Measurements from ENCODE around the gene ARID3C. TPM values are rescaled to one million over a fixed set of nuclear protein-coding genes. Genes with fewer than 3 reads are reported as not detected.

The ARID3C gene
- total RNA-seq, 1 experiment from 2014 or later: 0.21 TPM

DNA sequence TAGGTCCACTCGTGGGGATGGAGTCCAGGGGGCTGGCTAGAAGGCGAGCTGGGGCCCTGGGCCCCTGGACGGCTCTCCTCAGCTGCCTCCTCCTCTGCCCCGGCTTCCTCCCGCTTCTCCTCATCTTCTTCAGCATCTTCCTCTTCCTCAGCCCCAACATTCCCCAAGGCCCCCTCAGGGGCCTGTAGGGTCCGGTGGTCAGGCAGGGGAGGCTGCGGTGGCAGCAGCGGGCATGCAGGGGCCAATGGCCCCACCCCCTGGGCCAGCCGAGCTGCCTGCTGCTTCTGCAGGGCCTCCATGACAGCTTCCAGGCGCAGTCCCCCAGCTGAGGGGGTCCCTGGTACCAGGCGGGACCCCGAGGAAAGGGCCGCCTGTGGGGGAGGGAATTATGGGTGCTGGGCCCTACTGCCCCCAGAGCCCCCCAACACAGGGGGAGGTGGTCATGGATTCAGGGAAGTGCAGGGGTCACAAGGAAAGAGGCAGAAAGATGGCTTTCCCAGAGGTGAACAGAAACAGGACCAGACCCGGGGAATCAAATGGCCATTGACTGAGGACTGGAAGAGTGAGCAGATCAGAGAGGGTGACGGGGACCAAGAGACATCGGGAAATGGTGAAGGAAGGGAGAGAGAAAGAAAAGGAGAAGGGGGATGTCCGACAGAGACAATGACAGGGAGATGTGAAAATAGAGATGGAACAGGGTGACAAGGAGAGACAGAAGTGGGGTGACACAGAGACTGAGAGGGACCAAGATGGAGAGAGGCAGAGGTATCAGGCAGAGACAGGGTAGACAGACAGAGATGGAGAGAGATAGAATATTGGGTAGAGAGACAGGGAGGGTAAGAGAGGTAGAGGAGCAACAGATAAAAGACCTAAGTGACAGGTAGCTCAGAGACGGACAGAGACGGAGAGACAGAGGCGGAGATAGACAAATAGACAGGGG is 880 bp downstream of the ARID3C start:
- no peak for DNase-seq (ENCODE audit: low spot score)

DNA sequence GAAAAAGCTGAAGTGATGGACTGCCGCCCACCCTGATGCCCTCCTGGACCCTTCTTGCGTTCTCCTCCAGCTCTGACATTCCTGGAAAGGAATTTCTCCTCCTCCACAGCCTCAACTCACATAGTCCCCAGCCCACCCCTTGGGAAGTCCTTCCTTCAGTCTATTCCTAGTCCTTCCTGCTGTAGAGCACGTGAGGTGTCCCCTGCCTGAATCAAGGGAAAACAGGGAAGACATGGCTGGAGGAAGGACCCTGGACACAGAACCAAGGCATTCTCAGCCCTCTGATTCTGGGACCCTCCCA is 3.7 kb downstream of the ARID3C start:
- no peak for DNase-seq (ENCODE audit: low spot score)

DNA sequence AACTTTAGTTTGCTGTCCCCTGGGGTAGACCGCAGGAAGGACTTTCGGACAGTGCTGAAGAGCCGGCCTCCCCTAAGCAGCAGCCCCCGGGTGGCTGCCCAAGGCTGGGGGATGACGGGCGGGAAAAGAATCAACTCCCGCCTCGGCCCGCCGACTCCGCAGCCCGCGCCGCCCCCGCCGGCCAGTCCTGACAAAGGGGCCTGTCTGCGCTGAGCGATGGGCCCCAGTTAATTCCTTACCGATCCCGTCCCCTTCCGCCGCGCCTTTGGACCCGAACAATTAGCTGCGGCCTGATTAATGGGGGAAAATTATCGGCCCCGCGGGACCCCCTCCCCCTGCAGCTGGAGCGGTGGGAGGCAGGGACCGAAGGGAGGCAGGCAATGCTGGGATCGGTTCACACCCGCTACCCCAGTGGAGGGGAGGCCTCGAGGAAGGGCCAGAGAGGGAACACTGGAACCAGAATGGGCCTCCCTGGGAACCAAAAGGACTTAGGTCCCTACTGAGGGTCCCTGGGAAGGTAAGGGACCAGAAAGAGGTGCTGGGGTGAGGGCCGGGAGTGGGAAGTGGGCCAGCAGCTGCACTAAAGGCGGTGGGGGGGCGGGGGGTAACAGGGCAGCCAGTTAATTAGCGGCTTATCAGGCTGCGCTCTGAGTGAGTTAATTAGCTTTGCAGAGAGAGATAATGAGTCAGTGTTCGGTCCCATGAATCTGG is 4.2 kb downstream of the ARID3C start:
- DNase-seq (ENCODE audit: low spot score): no peak

DNA sequence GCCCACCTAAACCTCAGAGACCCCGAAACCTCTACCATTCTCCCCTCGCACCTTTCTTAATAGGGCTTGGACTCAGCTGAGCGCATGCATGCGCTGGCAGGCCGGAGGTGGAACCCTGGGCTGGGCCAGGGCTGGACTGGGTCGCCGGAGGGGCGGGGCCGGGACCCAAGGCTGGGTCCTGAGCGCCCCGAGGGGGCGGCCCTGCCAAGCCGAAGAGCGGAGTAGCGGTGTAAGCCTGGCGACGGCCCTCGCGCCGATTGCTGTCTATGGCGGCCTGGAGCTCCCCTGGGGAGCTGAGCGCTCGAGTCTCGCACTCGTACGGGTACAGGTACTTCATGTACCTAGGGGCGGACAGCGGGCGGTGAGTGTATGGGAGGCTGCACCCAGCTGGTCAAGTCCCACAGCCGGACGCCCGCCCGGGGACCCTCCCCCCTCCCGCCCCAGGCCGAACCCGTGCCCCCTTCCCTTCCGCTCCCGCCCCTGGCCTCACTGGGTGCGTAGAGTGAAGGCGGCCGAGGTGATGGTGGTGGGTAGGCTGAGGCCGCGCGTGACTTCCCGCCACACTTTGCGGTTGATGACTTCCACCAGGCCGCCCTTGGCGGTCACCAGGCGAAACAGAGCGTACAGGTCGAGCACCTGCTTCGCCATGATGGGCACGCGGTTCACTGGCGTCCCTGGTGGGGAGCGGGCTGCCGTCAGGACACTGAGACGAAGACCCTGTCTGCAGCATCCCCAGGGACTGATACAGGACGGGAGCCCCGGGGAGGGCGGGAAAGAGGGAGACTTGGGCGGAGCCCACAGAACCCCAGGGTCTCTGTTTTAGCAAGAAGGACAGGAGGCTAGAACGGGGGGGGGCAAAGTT is 5.3 kb downstream of the ARID3C start:
- DNase-seq (ENCODE audit: low spot score): no peak

DNA sequence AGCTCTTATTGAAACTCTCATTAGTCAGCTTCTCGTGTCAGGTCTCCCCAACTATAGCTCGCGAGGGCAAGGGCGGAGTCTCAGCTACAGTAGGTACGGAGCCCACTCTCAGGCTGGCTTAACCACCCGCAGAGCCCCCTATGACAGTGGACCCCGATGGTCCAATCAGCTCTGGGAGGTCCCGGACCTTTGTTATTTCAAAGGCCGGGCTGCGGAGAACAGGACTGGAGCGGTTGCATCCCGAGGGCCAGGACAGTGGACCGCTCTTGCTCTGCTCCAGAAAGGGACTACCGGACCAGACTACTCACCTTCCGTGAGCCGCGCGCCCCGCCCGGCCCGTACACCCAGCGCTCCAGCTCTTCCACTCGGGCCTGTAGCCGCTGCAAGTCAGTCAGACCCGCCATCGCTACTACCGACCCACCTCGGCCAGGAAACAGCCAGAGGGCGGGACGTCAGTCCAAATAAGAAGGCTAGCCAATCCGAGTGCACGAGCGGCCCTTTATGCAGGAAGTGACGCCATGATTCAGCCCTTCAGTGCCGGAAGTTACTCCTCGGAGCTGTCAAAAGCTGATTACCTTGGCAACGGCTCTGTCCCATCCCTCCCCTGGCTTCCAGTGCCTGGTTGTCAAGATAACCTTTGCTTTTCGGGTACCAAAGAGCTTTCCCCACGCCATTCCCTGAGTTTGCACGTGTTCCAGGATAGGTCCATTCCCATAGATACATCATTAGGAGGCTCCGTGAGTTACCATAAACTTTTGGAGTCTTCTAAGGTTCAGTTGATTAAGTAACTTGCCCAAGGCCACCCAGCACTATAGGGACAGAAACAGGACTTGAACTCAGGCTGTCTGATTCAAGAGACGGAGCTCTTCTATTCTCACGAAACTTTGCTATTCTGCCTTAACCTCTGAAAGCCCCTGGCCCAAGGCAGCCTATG is 8.5 kb downstream of the ARID3C start, which contains the start of gene DCTN3:
Gene DCTN3, minus strand, starts transcription at position 435 of the 934 bp plus-strand sequence. Its CDS starts 31 bp downstream, at position 404.
- DNase-seq (ENCODE audit: low spot score): peak; percentile 98

DNA sequence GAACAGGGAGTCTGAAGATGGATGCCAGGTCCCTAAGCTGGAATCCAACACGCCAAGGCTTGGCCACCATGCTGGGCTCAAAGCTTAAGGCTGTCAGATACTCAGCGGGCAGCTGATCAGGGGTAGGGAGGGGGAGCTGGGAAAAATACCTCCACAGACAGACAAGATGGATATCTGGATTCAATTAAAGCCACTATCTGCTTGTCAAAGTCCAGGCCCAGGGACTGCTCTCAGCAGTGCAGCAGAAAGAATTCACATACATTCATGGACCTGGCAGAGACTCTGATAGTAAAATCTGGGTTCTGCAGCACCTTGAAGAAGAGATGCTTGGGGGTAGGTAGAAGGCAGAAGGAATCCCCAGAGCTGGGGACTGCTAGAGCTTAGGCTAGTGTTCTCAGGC is 13.7 kb downstream of the ARID3C start:
- no peak for DNase-seq (ENCODE audit: low spot score)

DNA sequence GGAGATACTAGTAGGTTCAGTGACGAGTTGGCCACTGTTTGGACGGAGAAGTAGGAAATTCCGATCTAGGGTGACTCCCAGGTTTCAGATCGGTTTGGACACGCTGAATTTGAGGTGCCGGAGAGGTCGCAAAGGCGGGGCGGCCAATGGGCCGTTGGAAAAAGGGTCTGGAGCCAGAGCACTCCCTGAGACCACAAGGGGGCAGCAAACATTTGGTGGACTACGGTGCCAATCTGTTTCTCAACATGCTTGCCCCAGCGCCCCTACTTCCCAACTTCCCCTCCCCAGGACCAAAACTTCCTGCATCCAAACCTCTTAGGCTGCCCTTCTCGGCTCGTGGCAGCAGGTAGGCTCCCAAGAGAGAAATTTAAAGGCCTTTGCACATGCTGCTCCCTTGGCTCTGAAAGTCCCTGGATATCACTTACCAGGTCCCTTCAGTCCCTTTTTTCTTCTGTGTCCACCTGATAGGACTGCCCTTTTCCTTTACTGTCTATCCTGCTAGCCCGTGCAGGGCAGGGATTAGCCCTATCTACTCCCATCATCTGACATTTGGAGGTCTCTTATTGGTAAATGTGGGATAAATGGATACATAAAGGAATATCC is 16.0 kb downstream of the ARID3C start:
- DNase-seq (ENCODE audit: low spot score): peak; percentile 77

DNA sequence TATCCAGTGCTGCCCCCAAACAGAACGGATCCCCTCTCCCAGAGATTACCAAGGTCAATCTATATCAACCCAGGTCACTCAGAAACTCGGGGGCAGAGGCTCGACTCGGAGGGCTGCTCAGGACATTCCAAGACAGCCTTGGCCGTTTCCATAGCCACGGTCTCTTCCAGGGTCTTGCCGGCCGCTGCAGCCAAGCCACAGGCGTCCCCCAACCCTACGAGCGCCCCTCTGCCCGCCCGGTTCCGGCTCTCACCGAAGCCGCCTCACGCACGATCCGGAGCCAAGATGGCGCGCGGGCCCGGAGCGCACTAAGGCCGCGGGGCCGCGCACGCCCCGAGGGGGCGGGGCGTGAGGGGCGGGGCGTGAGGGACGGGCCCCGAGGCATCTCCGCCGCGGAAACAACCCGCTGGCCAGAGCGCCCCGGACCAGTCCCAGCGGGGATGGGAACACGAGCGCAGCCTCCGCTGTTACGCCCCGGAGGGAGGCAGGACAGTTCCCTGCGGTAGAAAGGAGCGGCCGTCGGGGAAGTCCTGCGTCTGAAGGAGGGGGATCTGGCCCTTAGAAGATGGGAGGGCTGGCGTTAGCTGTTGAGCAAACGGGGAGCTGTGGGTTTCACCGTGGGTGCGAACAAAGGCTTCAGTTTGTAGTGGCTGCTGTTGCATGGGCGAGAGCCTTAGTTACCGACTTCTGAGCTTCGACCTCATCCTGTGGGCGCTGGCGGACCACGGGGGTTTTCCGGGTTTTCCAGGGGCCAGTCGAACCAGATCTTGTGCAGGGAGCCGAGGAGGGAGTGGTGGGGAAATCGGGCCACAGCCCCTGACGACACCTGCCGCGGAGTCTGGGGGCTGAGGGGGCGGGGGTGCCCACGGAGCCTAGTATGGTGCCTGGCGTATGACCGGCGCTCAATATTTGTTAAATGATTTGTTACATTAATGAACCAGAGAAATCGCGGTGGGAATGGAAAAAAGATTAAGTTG is 16.8 kb downstream of the ARID3C start, which contains the start of gene RPP25L:
Gene RPP25L, minus strand, starts transcription at position 287 of the 977 bp plus-strand sequence. CDS start 801 bp downstream, outside the sequence.
- peak; percentile 67 for DNase-seq (ENCODE audit: low spot score)

DNA sequence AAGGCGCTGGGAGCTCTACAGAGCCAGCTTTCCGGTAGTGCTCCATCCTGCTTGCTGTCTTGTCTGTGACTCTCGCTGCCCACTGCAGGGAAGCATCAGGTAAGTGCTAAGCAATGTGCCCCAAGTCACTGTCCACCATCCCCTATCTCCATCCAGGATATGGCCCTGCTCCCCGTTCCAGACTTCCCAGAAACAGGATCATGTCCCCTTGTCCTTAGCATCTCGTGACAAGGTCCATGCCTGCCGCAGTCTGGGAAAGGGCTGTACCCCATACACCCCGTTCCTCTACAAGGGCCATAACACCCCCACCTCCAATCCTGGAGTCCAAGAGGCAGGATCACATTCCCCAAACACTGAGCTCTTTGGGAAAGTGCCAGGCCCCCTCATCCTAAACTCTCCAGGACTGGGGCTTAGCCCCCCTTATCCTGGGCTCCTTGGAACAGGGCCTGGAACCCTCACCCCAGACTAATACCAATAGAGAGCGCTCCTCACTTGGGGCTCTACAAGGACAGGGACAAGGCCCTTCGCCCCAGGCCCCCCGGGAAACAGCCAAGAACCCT is 17.5 kb downstream of the ARID3C start:
- DNase-seq (ENCODE audit: low spot score): no peak

DNA sequence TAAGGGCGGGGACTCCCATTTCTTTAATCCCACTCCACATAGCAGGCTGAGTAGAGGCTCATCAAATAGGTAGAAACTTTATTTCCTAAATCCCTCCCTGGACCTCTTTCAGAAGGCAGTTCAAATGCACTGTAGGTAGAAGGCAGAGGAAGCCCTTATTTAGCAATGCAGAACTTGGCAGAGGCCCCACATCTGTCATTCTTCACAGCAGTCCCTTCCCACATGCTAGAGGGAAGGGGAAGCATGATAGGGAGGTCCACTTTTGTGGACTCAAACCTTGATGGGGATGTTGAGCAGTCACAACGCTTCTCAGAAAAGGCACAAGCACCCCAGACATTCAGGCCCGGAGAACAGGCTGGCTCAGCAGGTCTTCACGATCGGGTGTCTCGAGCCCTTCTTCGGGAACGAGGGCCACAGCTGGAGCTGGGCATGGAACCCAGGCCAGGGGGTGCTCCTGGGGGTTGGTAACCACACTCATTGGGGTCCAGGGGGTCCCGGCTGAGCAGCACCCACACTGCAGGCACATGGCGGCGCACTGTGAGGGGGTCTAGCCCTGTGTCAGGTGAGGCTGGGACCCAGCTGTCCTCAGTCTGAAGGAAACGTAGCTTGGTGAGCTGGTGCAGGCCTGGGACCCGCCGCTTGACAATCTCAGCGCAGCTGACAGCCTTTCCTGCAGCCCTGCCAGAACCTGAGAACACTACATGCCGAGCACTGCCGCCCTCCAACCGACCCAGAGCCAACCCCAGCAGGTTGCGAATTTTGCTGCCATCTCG is 18.2 kb downstream of the ARID3C start:
- DNase-seq (ENCODE audit: low spot score): no peak

DNA sequence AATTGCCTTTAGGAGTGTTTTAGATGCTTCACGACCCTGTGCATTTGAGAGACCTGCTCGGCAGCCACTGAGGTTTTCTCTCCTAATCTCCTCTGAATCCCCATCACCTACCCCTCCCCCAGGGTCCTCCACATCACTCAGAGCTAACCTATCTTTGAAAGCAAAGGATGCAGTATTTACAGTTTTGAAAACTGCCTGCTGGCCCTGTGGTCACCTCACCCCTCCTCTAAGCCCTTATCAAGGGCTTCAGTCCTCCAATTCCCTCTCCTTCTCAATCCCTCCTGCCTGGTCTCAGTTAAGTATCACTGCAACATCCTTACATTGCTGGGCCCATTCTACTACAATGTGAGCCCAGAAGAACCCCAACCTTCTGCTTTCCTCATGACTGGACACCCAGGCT is 21.5 kb downstream of the ARID3C start:
- no peak for DNase-seq (ENCODE audit: low spot score)

DNA sequence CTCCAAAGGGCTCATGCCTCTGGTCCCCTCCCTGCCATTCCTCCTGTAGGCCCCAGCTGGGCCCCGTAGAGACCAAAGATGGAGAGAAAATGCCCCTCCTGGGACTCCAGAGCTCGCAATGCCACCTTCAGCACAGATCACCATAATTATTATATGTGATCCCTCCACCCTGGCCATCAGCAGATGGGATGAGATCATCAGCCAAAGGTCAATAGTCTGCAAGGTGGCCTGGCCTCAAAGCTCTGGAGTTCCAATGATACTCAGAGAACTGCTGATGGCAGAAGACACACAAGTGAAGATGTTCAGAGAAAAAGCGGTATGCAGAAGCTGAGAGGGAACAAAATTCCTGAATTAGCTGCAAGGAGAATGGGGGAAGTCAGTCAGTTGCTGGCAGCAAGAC is 22.0 kb downstream of the ARID3C start:
- DNase-seq (ENCODE audit: low spot score): no peak

DNA sequence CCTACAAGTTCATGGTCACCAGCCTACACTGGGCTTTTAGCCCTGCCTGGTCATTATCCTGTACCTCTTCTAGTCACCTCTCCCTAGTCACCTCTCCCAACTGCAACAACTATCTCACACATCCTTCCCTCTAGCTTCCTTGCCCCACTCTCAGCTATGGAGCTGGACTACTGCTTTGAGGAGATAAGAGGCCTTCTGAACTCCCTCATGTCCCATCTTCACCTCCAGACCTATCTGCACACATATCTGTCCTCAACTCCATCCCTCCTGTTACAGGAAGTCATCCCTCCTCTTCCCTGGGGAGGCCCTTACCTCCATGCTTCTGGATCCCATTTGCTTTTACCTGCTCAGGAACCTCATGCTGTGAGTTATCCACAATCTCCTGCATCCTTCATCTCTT is 22.7 kb downstream of the ARID3C start:
- no peak for DNase-seq (ENCODE audit: low spot score)

DNA sequence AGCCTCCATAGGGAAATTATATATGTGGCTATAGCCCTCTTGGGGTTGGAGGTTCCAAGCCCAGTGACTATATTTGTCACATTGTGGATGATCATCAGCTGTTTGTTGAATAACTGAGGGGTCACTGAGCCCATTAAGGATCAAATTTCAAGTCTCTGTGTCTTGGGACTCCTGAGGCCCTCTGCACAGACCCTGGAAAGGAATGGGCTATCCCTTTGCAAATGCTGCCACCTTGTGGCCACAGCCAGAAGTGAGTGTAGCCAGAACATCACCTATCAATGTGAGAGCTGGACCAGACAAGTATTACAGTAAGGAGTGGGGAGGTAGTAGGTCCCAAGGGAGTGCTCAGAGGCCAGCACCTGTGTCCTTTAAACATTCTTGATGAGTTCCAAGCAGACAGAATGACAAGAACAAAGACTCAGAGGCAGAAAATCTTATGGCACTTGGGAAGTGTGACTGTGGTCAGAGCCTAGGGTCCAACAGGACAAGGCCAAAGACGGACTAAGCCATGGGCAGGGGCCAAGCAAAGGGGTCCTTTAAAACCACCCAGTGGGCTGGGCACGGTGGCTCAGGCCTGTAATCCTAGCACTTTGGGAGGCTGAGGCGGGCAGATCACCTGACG is 25.1 kb downstream of the ARID3C start:
- peak; percentile 76 for DNase-seq (ENCODE audit: low spot score)

DNA sequence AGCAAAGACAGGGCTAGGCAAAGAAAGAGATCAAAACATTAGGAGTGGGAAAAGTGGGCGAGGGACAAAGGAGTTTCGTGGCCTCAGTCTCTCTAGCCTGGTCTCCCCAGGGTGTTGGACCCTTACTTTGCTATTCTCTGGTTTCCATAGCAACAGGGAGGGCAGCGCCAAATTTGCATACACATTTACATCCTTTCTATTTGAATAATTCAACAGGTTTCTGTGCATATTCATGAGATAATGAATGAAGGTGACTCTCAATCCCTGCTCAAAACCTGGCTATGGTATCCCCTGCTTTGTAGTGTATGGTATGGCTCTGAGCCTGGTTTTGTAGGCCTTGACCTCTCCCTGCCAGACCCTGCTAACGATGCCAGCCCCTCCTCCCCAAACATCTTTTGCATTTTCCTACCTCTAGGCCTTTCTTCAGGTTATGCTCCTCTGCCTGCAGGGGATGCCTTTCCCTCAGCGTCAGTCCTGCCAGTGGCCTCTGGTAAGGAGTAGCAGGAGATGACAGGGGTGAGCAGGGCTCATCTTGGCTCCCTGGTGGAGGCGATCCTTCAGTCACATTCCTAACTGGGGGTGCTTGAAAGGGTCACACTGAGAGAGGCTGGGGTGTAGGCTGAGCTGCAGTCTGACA is 26.8 kb downstream of the ARID3C start:
- DNase-seq (ENCODE audit: low spot score): no peak

DNA sequence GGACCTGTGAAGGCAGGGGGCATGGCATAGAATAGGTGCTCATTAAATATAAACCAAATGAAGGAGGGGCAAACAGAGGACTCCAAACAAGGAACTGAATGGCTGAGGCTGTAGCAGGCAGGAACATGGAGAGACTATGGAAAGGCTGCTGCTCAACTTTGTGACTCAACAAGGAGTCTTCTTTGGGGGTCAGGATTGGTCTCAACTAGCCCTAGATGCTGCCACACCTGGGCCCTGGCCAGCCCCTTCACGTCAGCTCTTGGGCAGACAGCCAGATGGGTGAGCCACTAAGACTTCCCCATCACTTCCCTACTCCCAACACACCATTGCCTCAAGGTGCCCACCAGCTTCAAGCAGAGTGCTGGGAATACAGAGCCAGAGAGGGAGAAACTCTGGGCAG is 28.0 kb downstream of the ARID3C start:
- DNase-seq (ENCODE audit: low spot score): no peak

DNA sequence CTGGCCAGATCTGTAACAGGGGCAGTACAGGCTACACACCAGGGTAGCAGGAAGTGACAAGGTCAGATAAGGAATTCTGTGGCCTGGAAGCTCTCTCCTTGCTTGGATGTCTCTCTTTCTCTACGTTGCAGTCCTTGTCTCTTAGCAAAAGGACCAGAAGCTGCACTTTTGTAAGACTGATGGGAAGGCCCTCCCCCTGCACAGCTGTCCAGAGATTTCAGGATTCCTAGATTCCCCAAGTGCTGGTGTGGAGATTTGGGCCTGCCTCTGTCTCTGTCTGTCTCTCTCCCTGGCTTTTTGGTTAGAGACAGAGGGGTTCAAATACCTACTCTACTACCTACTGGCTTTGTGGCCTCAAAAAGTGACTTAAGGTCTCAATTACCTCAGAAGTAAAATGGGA is 29.3 kb downstream of the ARID3C start:
- DNase-seq (ENCODE audit: low spot score): no peak

Measured in H4 (cell line).